CD4-positive, alpha-beta T cell treated with Interleukin-4 for 1 hour (primary cell): ENCODE measurements around the gene PATE4.
"Not testable (repeated sequence)": the region's sequence is repeated elsewhere in the genome, so short reads cannot be mapped to it uniquely, and the experiment has no call there.

ENCODE experiments used
- DNase-seq, 2 donors: peaks; one replicate each; pipeline ENCODE4 v3.0.0-alpha.2; 2020 to 2022

PATE4 gene

GRCh38 chr11:125833016-125833415 is at the start of gene PATE4:
PATE4 (plus strand) TSS chr11:125833316; CDS start chr11:125833360, 44 bp downstream.
- no peak for DNase-seq

- no peak for DNase-seq
Observed at GRCh38 chr11:125784678-125785077, 48.4 kb upstream of the PATE4 start.

GRCh38 chr11:125787827-125788226 is 45.3 kb upstream of the PATE4 start, which contains the start of gene PATE3:
PATE3 (plus strand) TSS chr11:125788127; CDS start chr11:125788152, 25 bp downstream.
- no peak for DNase-seq

- no peak for DNase-seq
Observed at GRCh38 chr11:125790825-125791224, 42.3 kb upstream of the PATE4 start.

GRCh38 chr11:125797641-125798040 is 35.5 kb upstream of the PATE4 start:
- no peak for DNase-seq

GRCh38 chr11:125799808-125800207 is 33.3 kb upstream of the PATE4 start:
- no peak for DNase-seq

- no peak for DNase-seq
Observed at GRCh38 chr11:125802387-125802786, 30.7 kb upstream of the PATE4 start.

- DNase-seq = no peak
Observed at GRCh38 chr11:125807909-125808308, 25.2 kb upstream of the PATE4 start.

- DNase-seq = no peak
Observed at GRCh38 chr11:125835748-125836147, 2.6 kb downstream of the PATE4 start.

GRCh38 chr11:125842321-125842948 is 9.3 kb downstream of the PATE4 start:
- no peak for DNase-seq

GRCh38 chr11:125846188-125846587 is 13.1 kb downstream of the PATE4 start:
- DNase-seq = no peak

- DNase-seq = not testable (repeated sequence)
Observed at GRCh38 chr11:125857670-125858069, 24.6 kb downstream of the PATE4 start.

GRCh38 chr11:125862786-125863185 is 29.7 kb downstream of the PATE4 start:
- DNase-seq = not testable (repeated sequence)

GRCh38 chr11:125865354-125865753 is 32.2 kb downstream of the PATE4 start:
- DNase-seq = not testable (repeated sequence)

- no peak for DNase-seq
Observed at GRCh38 chr11:125869521-125869920, 36.4 kb downstream of the PATE4 start.

- peak in 1 of 2 donors; percentile 27 for DNase-seq
Observed at GRCh38 chr11:125871391-125872137, 38.4 kb downstream of the PATE4 start.

GRCh38 chr11:125872138-125872491 is 39.0 kb downstream of the PATE4 start:
- DNase-seq = no peak

GRCh38 chr11:125873881-125874555 is 40.9 kb downstream of the PATE4 start:
- DNase-seq = no peak

GRCh38 chr11:125874556-125875124 is 41.5 kb downstream of the PATE4 start:
- peak; percentile 27 to 54 for DNase-seq

GRCh38 chr11:125881291-125881690 is 48.2 kb downstream of the PATE4 start:
- DNase-seq = no peak

- DNase-seq = no peak
Observed at GRCh38 chr11:125883375-125883774, 50.3 kb downstream of the PATE4 start.

- no peak for DNase-seq
Observed at GRCh38 chr11:125886997-125887372, 53.9 kb downstream of the PATE4 start.
